Fibroblast of the aortic adventitia (primary cell): ENCODE results near the gene BABAM2. TPM values are rescaled to one million over a fixed set of nuclear protein-coding genes. Genes with fewer than 3 reads are reported as not detected.

ENCODE experiments used
- DNase-seq: peaks from one replicate; pipeline ENCODE4 v3.0.0-alpha.2; 2010; ENCODE audit warnings: low read depth
- H3K4me3 ChIP-seq: 2 replicates; pipeline ENCODE4 v1.5.1; 2011; ENCODE audit warnings: low read depth, mild to moderate bottlenecking, control low read depth, low read length, moderate library complexity
- CTCF ChIP-seq: IDR thresholded peaks from 2 replicates; pipeline ENCODE4 v1.5.1; 2011; ENCODE audit warnings: mild to moderate bottlenecking, low read length, control low read depth, inconsistent platforms; ENCODE audit not compliant: insufficient read depth
- total RNA-seq: library from RNA; depleted of rRNA; stranded (reverse); fragments of >200 nt; gene quantifications from 2 replicates; pipeline ENCODE4 v1.2.3, GENCODE V29; 2012; ENCODE audit warnings: low replicate concordance

The BABAM2 gene
- total RNA-seq, 1 donor = 45.3 TPM

- DNase-seq = no peak
- TF ChIP-seq CTCF = no peak
- no peak overlapping the region for H3K4me3 ChIP-seq
Measured at GRCh38 chr2:28336982-28337627, 446.6 kb downstream of the BABAM2 start.

GRCh38 chr2:28338046-28338817, 447.7 kb downstream of the BABAM2 start:
- H3K4me3 ChIP-seq = no peak overlapping the region
- peak; percentile 18 for TF ChIP-seq CTCF
- peak; percentile 96 for DNase-seq

GRCh38 chr2:28338831-28339321, 448.3 kb downstream of the BABAM2 start:
- TF ChIP-seq CTCF = no peak
- no peak for DNase-seq
- H3K4me3 ChIP-seq = no peak overlapping the region

- H3K4me3 ChIP-seq = no peak overlapping the region
- DNase-seq = no peak
- TF ChIP-seq CTCF = no peak
Measured at GRCh38 chr2:28339516-28340175, 449.1 kb downstream of the BABAM2 start.

GRCh38 chr2:28340312-28341202, 450.0 kb downstream of the BABAM2 start:
- no peak overlapping the region for H3K4me3 ChIP-seq
- no peak for TF ChIP-seq CTCF
- DNase-seq = no peak
